Hematopoietic multipotent progenitor cell treated with erythropoietin and hydrocortisone succinate and interleukin-3 and kit ligand, for 8 days (in vitro differentiated cells): ENCODE measurements around the gene AP2A2.

Experiments used
- DNase-seq: peaks from one replicate; pipeline ENCODE4 v3.0.0-alpha.2; 2015

The AP2A2 gene

DNA sequence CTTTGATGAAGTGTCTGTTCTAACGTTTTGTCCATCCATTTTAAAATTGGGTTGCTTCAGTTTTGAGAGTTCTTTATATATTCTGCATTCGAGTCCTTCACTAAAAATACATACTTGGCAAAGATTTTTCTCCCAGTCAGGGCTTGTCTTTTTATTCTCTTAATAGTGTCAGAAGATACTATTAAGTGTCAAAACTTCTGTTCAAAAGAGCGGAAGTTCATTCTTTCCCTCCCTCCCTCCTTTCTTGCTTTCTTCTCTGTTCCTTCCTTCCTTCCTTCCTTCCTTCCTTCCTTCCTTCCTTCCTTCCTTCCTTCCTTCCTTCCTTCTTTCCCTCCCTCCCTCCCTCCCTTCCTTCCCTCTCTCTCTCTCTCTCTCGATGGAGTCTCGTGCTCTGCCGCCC, 118.5 kb downstream of the AP2A2 start:
- no peak for DNase-seq

DNA sequence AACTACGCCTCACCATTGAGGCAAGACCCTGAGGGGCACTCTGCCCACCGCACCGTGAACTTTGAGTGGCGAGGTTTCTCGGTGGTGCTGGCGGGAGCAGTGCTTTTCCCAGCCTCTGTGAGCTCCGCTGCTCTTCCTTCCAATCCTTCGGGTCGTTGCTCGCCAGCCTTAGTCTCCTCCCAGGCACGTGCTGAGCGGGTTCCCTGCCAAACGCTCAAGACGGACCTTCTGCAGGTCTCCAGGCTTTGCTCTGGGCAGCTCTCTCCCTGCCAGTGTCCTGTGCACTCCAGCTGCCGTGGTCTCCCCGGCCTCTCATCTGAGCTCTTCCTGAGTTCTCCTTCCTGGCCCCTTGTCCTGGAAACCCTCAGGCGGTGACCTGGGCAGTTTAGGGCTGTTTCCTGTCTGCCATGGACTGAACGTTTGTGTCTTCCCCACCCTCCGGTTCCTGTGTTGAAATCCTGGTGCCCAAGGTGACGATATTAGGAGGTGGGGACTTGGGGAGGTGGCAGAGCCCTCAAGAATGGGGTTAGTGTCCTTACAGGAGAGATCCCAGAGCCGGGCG, 122.0 kb downstream of the AP2A2 start:
- DNase-seq = no peak

- no peak for DNase-seq
Observed at GRCh38 chr11:1048375-1049070, 122.9 kb downstream of the AP2A2 start.

DNA sequence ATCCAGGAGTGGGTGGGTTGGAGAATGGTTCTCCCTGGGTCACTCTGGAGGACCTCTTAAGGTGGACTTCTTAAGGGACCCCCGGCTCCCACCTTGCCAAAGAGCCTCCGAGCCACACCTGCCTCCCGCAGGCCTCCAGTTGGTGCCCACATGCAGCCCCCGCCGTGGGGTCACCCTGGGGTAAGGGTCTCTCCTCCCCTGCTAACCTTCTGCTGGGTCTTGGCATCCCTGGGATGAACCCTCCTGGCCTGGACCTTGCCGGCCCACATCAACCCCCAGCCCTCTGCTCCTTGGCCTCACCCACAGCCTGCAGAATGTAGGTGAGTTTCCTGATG, 123.4 kb downstream of the AP2A2 start:
- DNase-seq = no peak

DNA sequence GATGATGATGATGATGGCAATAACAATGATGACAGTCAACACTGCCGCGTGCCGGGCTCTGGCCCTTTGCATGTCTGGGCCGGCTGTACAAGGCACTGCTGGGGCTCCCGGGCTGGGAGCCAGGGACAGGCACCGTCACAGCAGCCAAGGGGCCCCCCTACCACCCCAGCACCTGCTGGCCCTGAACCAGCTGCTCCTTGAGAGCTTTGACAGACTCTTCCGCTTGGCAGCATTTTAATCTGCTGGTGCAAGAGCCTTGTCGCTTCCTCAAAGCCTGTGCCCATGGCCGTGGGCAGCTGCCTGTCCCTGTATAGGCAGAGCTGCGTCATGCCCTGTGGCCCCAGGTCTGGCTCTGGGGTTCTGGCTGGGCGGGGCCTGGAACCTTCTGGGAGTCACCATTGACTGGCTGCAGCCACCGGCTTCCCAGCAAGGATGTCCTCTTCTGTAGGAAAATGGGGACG, 123.8 kb downstream of the AP2A2 start:
- DNase-seq = peak; percentile 3

- DNase-seq = no peak
Observed at GRCh38 chr11:1049911-1050580, 124.4 kb downstream of the AP2A2 start.

GRCh38 chr11:1050581-1051355, 125.1 kb downstream of the AP2A2 start:
- DNase-seq = peak; percentile 66

DNA sequence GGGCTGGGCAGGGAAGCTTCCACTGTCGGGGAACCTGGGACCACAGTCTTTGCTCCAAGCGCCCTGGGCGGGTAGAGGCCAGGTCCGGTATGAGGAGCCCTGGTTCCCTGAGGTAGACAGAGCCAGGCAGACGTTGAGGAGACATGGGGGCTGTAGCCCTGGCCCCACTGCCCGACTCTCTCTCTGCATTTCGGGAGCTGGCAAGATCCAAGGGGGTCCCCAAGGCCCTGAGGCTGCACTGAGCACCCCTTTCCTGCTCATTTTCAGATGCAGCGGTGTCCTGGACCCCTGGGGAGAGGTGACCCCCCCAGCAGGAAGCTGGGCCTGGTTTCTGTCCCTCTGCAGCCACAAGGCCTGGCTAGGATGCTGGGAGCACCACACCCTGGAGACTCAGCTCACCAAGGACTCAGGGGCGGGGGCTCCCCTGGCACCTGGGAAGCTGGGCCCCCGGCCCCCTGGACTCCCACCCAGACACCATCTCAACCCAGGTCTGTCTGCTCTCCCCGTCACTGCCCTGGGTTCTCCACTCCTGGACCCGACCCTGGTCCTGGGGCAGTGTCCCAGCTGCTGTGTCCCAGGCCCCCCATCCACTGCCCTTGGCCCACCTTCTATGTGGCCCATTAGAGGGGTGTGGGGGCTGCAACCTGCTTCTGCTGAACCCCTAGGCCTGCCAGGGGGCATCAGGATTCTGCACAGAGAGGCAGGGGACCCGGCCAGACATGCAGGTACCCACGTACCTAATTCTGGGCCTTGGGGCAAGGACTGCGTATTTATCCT, 125.9 kb downstream of the AP2A2 start:
- no peak for DNase-seq

GRCh38 chr11:1052133-1053011, 126.7 kb downstream of the AP2A2 start:
- no peak for DNase-seq

- DNase-seq = no peak
Observed at GRCh38 chr11:1053121-1053901, 127.6 kb downstream of the AP2A2 start.

DNA sequence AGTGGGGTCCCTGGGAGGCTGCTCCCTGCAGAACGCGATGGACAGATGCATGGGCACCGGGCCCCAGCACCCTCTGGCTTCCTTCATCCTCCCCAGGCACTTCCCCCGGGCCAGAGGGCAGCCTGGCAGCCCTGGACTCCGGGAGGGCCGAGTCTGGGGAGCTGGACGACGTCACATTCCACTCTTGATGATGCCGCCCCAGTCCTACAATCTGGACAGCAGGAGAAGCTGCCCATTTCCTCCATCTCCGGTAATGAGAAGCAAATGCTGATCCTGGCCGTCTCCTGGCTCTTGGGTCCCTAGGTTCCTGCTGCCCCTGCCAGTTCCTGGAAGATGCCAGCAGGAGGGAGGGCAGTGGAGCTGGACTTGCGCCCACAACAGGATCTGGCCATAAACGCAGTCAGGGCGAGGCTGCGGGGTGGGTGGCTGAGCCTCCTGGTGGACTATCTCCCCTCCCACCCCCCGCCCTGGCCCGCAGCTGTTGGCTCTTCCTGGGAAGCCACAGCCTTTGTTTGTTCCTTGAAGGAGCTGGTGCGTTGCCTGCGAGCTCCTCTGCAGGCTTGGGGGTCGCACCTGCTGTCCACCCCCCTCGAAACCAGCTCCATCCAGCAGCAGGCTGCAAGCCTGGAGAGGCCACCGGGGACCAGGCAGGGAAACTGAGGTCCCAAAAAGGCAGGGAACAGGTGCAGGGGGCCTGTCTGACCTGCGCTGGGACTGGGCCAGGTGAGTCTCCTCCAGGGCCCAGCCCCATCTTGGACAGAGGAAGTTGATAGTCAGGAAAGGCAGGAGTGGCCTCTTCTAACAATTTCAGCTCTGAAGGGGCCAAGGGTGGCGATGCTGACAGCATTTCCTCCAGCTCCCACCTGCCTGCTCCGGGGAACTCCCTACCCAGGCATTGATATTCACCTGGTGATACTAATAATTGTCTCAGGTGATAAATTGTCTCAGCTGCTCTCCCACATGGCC, 128.8 kb downstream of the AP2A2 start:
- DNase-seq = no peak

DNA sequence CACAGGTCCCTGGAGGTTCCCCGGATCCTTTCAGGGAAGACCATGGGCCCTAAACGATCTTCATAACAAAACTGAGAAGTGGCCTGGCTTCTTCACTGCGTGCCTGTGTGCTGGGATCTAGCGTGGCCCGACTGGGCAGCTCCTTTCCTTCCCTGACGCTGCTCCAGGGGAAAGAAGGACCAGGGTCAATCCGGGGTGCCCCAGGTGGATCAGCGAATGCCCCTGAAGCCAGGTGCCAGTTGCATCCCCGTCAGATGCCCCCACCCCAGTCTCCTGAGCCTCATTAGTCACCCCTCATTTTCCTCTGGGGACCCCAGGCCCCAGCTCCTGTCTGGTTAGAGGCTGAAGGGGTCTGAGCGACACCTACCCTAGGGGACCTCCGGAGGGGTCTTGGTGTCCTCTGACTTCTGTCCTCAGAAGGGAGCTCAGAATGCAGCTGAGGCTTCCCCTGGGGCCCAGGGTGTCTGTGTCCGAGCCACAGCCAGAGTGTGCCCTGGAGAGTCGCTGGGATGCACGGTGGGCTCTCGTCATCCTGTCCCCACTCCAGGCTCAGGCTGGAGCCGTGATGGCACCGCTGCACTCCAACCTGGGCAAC, 129.5 kb downstream of the AP2A2 start:
- no peak for DNase-seq

DNA sequence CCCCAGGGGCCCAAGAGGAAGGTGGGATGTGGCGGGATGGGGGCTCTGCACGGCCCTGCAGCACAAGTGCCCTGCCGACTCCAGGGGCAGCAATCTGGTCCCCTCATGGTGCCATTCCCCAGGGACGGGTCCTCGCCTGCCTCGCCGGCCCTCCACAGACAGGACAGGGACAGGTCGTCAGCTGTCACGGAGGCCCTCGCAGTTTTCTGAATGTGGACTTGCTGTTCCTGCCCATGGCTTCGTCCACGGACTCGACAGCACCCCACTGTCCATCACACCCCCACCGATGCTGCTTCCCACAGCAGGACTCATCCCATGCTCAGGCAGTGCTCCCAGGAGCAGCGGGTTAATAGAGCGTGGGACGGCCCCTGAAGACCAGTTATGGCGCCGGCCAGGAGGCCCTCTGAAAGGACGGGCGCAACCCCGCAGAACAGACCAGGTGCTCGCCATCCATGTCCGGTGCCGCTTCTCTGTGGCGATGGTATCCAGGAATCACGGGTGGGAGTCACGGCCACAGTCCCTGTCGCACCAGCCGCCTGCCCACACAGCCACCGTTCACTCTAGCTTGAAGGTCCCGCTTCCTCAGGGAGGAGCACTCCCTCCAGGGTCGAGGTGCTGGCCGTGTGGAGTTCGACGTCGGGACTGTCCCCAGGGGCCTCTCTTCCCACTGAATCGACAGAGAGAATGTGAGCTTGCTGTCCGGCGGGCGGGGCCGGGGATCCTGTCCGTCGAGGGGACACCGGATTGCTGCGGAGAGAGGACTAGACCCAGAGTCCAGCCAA, 130.5 kb downstream of the AP2A2 start:
- no peak for DNase-seq

DNA sequence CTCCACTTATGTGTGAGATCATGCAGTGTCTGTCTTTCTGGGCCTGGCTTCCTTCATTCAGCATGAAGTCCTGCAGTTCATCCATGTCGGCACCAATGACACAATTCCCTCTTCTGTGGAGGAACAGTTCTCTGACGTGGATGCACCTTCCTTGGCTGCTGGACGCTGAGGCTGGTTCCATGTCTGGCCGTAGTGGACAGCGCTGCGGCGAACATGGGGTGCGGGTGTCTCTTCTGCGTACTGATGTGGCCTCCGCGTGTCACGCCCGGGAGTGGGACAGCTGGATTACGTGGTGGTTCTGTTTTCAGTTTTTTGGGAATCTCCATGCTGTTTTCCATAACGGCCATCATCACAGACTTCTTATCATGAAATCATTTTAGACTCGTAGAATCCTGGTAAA, 132.1 kb downstream of the AP2A2 start:
- no peak for DNase-seq

GRCh38 chr11:1059759-1060158, 134.1 kb downstream of the AP2A2 start:
- DNase-seq = no peak

GRCh38 chr11:1060410-1060809, 134.7 kb downstream of the AP2A2 start:
- DNase-seq = no peak

GRCh38 chr11:1060852-1061616, 135.4 kb downstream of the AP2A2 start:
- no peak for DNase-seq
